H1 (cell line): ENCODE measurements around the gene KLHL36. TPM values are rescaled to one million over a fixed set of nuclear protein-coding genes. Genes with fewer than 3 reads are reported as not detected.

Source experiments
- CTCF ChIA-PET: fragments of 300-600 bp; sonication (Branson Sonifier 250); formaldehyde crosslinking; loops from one replicate; lab custom pipeline; 2021; ENCODE audit not compliant: partially characterized antibody; lab: Charles Lee
- POLR2A ChIA-PET: fragments of 300-600 bp; sonication (Branson Sonifier 250); formaldehyde crosslinking; loops from one replicate; lab custom pipeline; 2021; ENCODE audit warnings: inconsistent platforms; ENCODE audit not compliant: partially characterized antibody; lab: Charles Lee
- DNase-seq, 2 experiments: peaks; one replicate each; pipeline versions ENCODE4 v3.0.0 to v3.0.0-alpha.2; 2010 to 2022; ENCODE audit warnings: low spot score in 2 of 2, low read depth in 1 of 2, mixed read lengths in 1 of 2
- FAIRE-seq: peaks from 2 replicates; lab custom pipeline; 2011; peaks lifted over from hg19 to GRCh38; lab: Jason Lieb, UNC
- H2AFZ ChIP-seq: 2 replicates; pipeline ENCODE4 v1.8.1; 2012; ENCODE audit warnings: low read length, inconsistent platforms
- H2AK5ac ChIP-seq: 2 replicates; pipeline ENCODE4 v1.6.1; 2013; ENCODE audit warnings: low read depth, low read length
- H2BK120ac ChIP-seq: replicated peaks from 2 replicates; pipeline ENCODE3; 2013; ENCODE audit warnings: low read depth, low read length, inconsistent platforms
- H2BK12ac ChIP-seq: 2 replicates; pipeline ENCODE4 v1.6.1; 2013; ENCODE audit warnings: low read depth, low read length
- H2BK15ac ChIP-seq: 2 replicates; pipeline ENCODE4 v1.6.1; 2013; ENCODE audit warnings: low read length
- H2BK20ac ChIP-seq: 2 replicates; pipeline ENCODE4 v1.6.1; 2013; ENCODE audit warnings: low read length
- H2BK5ac ChIP-seq: 2 replicates; pipeline ENCODE4 v1.6.1; 2013; ENCODE audit warnings: low read depth, low read length
- H3K14ac ChIP-seq: 2 replicates; pipeline ENCODE4 v1.6.1; 2013; ENCODE audit warnings: inconsistent platforms; ENCODE audit not compliant: insufficient read length
- H3K18ac ChIP-seq: 2 replicates; pipeline ENCODE4 v1.6.1; 2013; ENCODE audit warnings: low read length; ENCODE audit errors: extremely low read depth
- H3K23ac ChIP-seq: 2 replicates; pipeline ENCODE4 v1.6.1; 2013; ENCODE audit warnings: inconsistent platforms; ENCODE audit not compliant: insufficient read length
- H3K23me2 ChIP-seq: 2 replicates; pipeline ENCODE4 v1.6.1; 2013; ENCODE audit warnings: low read depth, low read length
- H3K27ac ChIP-seq: 2 replicates; pipeline ENCODE4 v1.6.1; 2011; ENCODE audit warnings: low read depth, low read length, inconsistent platforms
- H3K27me3 ChIP-seq, 4 experiments: replicated peaks in 1 of 4; 1 replicate in 1 of 4; 2 replicates in 3 of 4; pipeline versions ENCODE4 v1.6.1 to v1.8.1; 2011 to 2013; ENCODE audit warnings: low read length in 3 of 4, mild to moderate bottlenecking in 3 of 4, inconsistent platforms in 2 of 4, mixed read lengths in 2 of 4, moderate library complexity in 1 of 4; ENCODE audit not compliant: control insufficient read depth in 3 of 4, insufficient read depth in 3 of 4; ENCODE audit errors: extremely low read depth in 1 of 4
- H3K36me3 ChIP-seq, 4 experiments: 2 replicates each; pipeline versions ENCODE4 v1.6.1 to v1.8.1; 2011 to 2013; ENCODE audit warnings: mild to moderate bottlenecking in 4 of 4, low read length in 3 of 4, moderate library complexity in 2 of 4, control low read depth in 1 of 4, inconsistent platforms in 1 of 4; ENCODE audit not compliant: insufficient read depth in 4 of 4, control insufficient read depth in 2 of 4
- H3K4ac ChIP-seq: replicated peaks from 2 replicates; pipeline ENCODE3; 2013; ENCODE audit warnings: low read length, low read depth, mixed read lengths, inconsistent platforms; ENCODE audit not compliant: insufficient read length
- H3K4me1 ChIP-seq, 4 experiments: replicated peaks in 1 of 4; 1 replicate in 1 of 4; 2 replicates in 3 of 4; pipeline versions ENCODE4 v1.6.1 to v1.8.1; 2011 to 2013; ENCODE audit warnings: low read length in 3 of 4, inconsistent platforms in 2 of 4, mixed read lengths in 1 of 4; ENCODE audit not compliant: insufficient read depth in 4 of 4, control insufficient read depth in 3 of 4
- H3K4me2 ChIP-seq, 2 experiments: 2 replicates each; pipeline versions ENCODE4 v1.6.1 to v1.8.1; 2011 to 2013; ENCODE audit warnings: low read depth in 2 of 2, low read length in 2 of 2, control low read depth in 1 of 2, inconsistent platforms in 1 of 2, mild to moderate bottlenecking in 1 of 2; ENCODE audit not compliant: insufficient read depth in 1 of 2
- H3K4me3 ChIP-seq, 4 experiments: fragments of 200-600, 300-600 bp in 1 of 4; sonication (generic), shearing (Covaris generic), sonication (Bioruptor Twin) in 1 of 4; 2 replicates each; pipeline versions ENCODE4 v1.5.1 to v1.8.1; 2011 to 2016; ENCODE audit warnings: low read length in 4 of 4, low read depth in 3 of 4, control low read depth in 2 of 4, inconsistent platforms in 2 of 4, mild to moderate bottlenecking in 2 of 4, mixed read lengths in 1 of 4, moderate library complexity in 1 of 4; ENCODE audit not compliant: insufficient read depth in 2 of 4; ENCODE audit errors: extremely low read depth in 1 of 4
- H3K56ac ChIP-seq: replicated peaks from 2 replicates; pipeline ENCODE3; 2013; ENCODE audit warnings: low read depth, mild to moderate bottlenecking, mixed read lengths, low read length, inconsistent platforms; ENCODE audit not compliant: insufficient read length
- H3K79me1 ChIP-seq: 2 replicates; pipeline ENCODE4 v1.6.1; 2013; ENCODE audit warnings: low read depth, low read length, control low read depth
- H3K79me2 ChIP-seq, 2 experiments: 2 replicates each; pipeline versions ENCODE4 v1.6.1 to v1.8.1; 2012 to 2013; ENCODE audit warnings: low read length in 2 of 2, mild to moderate bottlenecking in 2 of 2, inconsistent platforms in 1 of 2; ENCODE audit not compliant: insufficient read depth in 2 of 2, control insufficient read depth in 1 of 2
- H3K9ac ChIP-seq, 4 experiments: replicated peaks in 1 of 4; 1 replicate in 1 of 4; 2 replicates in 3 of 4; pipeline versions ENCODE4 v1.6.1 to v1.8.1; 2011 to 2013; ENCODE audit warnings: low read depth in 3 of 4, low read length in 3 of 4, control low read depth in 2 of 4, mild to moderate bottlenecking in 2 of 4, moderate library complexity in 2 of 4, inconsistent platforms in 1 of 4; ENCODE audit errors: extremely low read depth in 1 of 4
- H3K9me3 ChIP-seq, 2 experiments: 2 replicates each; pipeline versions ENCODE4 v1.6.1 to v1.8.1; 2012 to 2013; ENCODE audit warnings: mild to moderate bottlenecking in 2 of 2, moderate library complexity in 2 of 2, control low read depth in 1 of 2, inconsistent platforms in 1 of 2, low read depth in 1 of 2, low read length in 1 of 2, mixed read lengths in 1 of 2; ENCODE audit not compliant: insufficient read depth in 2 of 2
- H4K20me1 ChIP-seq, 2 experiments: replicated peaks in 1 of 2; 2 replicates each; pipeline versions ENCODE3 to v1.8.1; 2011 to 2013; ENCODE audit warnings: inconsistent platforms in 2 of 2, low read length in 2 of 2, mild to moderate bottlenecking in 1 of 2; ENCODE audit not compliant: insufficient read depth in 2 of 2, control insufficient read depth in 1 of 2
- H4K5ac ChIP-seq: 2 replicates; pipeline ENCODE4 v1.6.1; 2013; ENCODE audit warnings: low read length, low read depth, mixed read lengths, inconsistent platforms; ENCODE audit not compliant: insufficient read length
- H4K8ac ChIP-seq: 2 replicates; pipeline ENCODE4 v1.8.0; 2013; ENCODE audit warnings: mild to moderate bottlenecking, moderate library complexity, low read length, inconsistent platforms; ENCODE audit not compliant: insufficient read depth; ENCODE audit errors: extremely low read depth
- H4K91ac ChIP-seq: replicated peaks from 2 replicates; pipeline ENCODE3; 2013; ENCODE audit warnings: low read length, mixed read lengths, inconsistent platforms; ENCODE audit not compliant: insufficient read length
- BACH1 ChIP-seq: IDR thresholded peaks from 2 replicates; pipeline ENCODE4 v1.6.1; 2012; ENCODE audit warnings: low read length, improper control_type of control experiment
- CTBP2 ChIP-seq: IDR thresholded peaks from 2 replicates; pipeline ENCODE4 v1.7.0; 2011; ENCODE audit warnings: borderline replicate concordance, mild to moderate bottlenecking, moderate library complexity, mixed read lengths, low read length; ENCODE audit not compliant: insufficient read depth, insufficient read length
- FOSL1 ChIP-seq: IDR thresholded peaks from 2 replicates; pipeline ENCODE4 v1.6.1; 2011; ENCODE audit warnings: mild to moderate bottlenecking, low read depth, low read length, moderate library complexity; ENCODE audit not compliant: insufficient read depth
- GABPA ChIP-seq: IDR thresholded peaks from 2 replicates; pipeline ENCODE4 v1.6.1; 2011; ENCODE audit warnings: mild to moderate bottlenecking, low read length, moderate library complexity, borderline replicate concordance; ENCODE audit not compliant: insufficient read depth
- SP1 ChIP-seq: IDR thresholded peaks from 2 replicates; pipeline ENCODE4 v1.6.1; 2011; ENCODE audit warnings: low read depth, low read length
- TAF1 ChIP-seq: IDR thresholded peaks from 2 replicates; pipeline ENCODE4 v1.6.1; 2011; ENCODE audit warnings: mild to moderate bottlenecking, low read depth, low read length
- WGBS, 2 experiments: shearing (Covaris generic) in 1 of 2; methylation state at CpG; one replicate each; pipeline versions ENCODE4 v1.1.6 to v1.1.7; 2013 to 2015; ENCODE audit warnings: low lambda C conversion rate in 2 of 2, mixed read lengths in 2 of 2, inconsistent platforms in 1 of 2, low coverage in 1 of 2, missing lambda C conversion rate in 1 of 2; ENCODE audit not compliant: insufficient replicate concordance in 2 of 2, insufficient coverage in 1 of 2, insufficient read length in 1 of 2; ENCODE audit errors: extremely low coverage in 1 of 2, missing lambda C conversion rate in 1 of 2; 5-methylcytosine and 5-hydroxymethylcytosine counted together
- polyA plus RNA-seq, 7 experiments: library from polyadenylated mRNA; depleted of rRNA in 3 of 7; stranded (reverse) in 5 of 7; unstranded in 2 of 7; fragments of >200 nt in 5 of 7; fragments of 200-250 nt in 2 of 7; gene quantifications; 1 replicate in 5 of 7; 2 replicates in 1 of 7; 4 replicates in 1 of 7; pipeline versions ENCODE4 v1.2.1 to v1.2.3, GENCODE V29; 2011 to 2013; ENCODE audit warnings: missing spikeins in 2 of 7, mixed read lengths in 2 of 7
- total RNA-seq: library from RNA; stranded (reverse); fragmentation: NEBNext Ultra II Directional; extraction: Animal tissue kit (Norgen Biotek cat#: 25700); gene quantifications from 2 replicates; pipeline ENCODE4 v1.2.1, GENCODE V29; 2021
- TF ChIP-seq, protein P1 (sequence below): IDR thresholded peaks from 2 replicates; pipeline ENCODE4 v1.6.1; 2012; ENCODE audit warnings: low read length, inconsistent platforms

KLHL36 gene
- total and polyA plus RNA-seq, 2 of the 8 experiments (the other 6 are each of a cell fraction or from before 2014, with no cell fraction given), result 22.9 to 33.6 TPM

GRCh38 chr16:84692451-84693214 is 44.3 kb downstream of the KLHL36 start:
- Histone ChIP-seq H3K4me3 (no peak overlapping the region), H3K9ac (no peak overlapping the region), H3K27me3 (no peaks in the 10 kb centered on the region), H3K9me3 (no peaks in the 10 kb centered on the region), H3K79me1 (no peaks in the 10 kb centered on the region), H2BK5ac (no peak overlapping the region), H4K91ac (no peak overlapping the region), H4K5ac (no peak overlapping the region), H3K18ac (no peak overlapping the region), H4K20me1 (no peaks in the 10 kb centered on the region), H3K14ac (no peak overlapping the region), H2BK120ac (no peak overlapping the region), H3K4me2 (no peak overlapping the region), H2BK20ac (no peak overlapping the region), H2AFZ (no peak overlapping the region), H3K79me2 (no peaks in the 10 kb centered on the region), H3K4ac (no peak overlapping the region), H3K56ac (no peak overlapping the region), H2BK12ac (no peak overlapping the region), H3K23ac (no peak overlapping the region), H2BK15ac (no peak overlapping the region), H4K8ac (no peak overlapping the region), H3K36me3 (no peaks in the 10 kb centered on the region), H3K23me2 (no peaks in the 10 kb centered on the region), H2AK5ac (no peak overlapping the region), H3K4me1 (no peaks in the 10 kb centered on the region), H3K27ac (no peak overlapping the region)
- DNase-seq, result no peak
- ChIA-PET CTCF (interaction anchor here (0.5 to 3.1 kb wide), 7 partner anchors 13 to 47 kb away, joined by 3 to 13 read pairs (median 3); no protein-coding TSS in a partner anchor), POLR2A (no interaction called here)
- no peak for FAIRE-seq
- WGBS, 2 experiments, result 91% methylated on average over 6 of the region's 6 CpGs; no CpG with 5 or more reads in 1 of the 2 experiments
- no peak for TF ChIP-seq BACH1
- no peak for TF ChIP-seq SP1
- no peak for TF ChIP-seq FOSL1
- TF ChIP-seq, protein P1, sequence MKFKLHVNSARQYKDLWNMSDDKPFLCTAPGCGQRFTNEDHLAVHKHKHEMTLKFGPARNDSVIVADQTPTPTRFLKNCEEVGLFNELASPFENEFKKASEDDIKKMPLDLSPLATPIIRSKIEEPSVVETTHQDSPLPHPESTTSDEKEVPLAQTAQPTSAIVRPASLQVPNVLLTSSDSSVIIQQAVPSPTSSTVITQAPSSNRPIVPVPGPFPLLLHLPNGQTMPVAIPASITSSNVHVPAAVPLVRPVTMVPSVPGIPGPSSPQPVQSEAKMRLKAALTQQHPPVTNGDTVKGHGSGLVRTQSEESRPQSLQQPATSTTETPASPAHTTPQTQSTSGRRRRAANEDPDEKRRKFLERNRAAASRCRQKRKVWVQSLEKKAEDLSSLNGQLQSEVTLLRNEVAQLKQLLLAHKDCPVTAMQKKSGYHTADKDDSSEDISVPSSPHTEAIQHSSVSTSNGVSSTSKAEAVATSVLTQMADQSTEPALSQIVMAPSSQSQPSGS, result no peak
- TF ChIP-seq CTBP2, result no peak
- TF ChIP-seq TAF1, result no peak
- no peak for TF ChIP-seq GABPA
